Stimulated activated CD8-positive, alpha-beta memory T cell treated with anti-CD3 and anti-CD28 coated beads, Interleukin-15, amount 100 ng/mL, for 48 hours (primary cell): ENCODE results near the gene COL6A2.
"Not testable (repeated sequence)": the region's sequence is repeated elsewhere in the genome, so short reads cannot be mapped to it uniquely, and the experiment has no call there.

Experiments
- DNase-seq, 2 donors: peaks; one replicate each; pipeline ENCODE4 v3.0.0-alpha.2; 2020; ENCODE audit warnings: low read depth in 2 of 2

Gene COL6A2

GRCh38 chr21:46094401-46095082 is 3.4 kb upstream of the COL6A2 start:
- DNase-seq, result no peak

- DNase-seq, result no peak
Measured at GRCh38 chr21:46095083-46095719, 2.7 kb upstream of the COL6A2 start.

- no peak for DNase-seq
Measured at GRCh38 chr21:46095814-46096595, 1.9 kb upstream of the COL6A2 start.

GRCh38 chr21:46096596-46097335 is 1.1 kb upstream of the COL6A2 start:
- no peak for DNase-seq

- no peak for DNase-seq
Measured at GRCh38 chr21:46098303-46099141, 610 bp downstream of the COL6A2 start.

- no peak for DNase-seq
Measured at GRCh38 chr21:46099476-46099875, 1.6 kb downstream of the COL6A2 start.

GRCh38 chr21:46100020-46100419 is 2.1 kb downstream of the COL6A2 start:
- no peak for DNase-seq

- no peak for DNase-seq
Measured at GRCh38 chr21:46100426-46100825, 2.5 kb downstream of the COL6A2 start.

- no peak for DNase-seq
Measured at GRCh38 chr21:46100906-46101305, 3.0 kb downstream of the COL6A2 start.

GRCh38 chr21:46104104-46104503 is 6.2 kb downstream of the COL6A2 start:
- DNase-seq, result no peak

- not testable (repeated sequence) for DNase-seq
Measured at GRCh38 chr21:46107376-46107775, 9.5 kb downstream of the COL6A2 start.

GRCh38 chr21:46108827-46109312 is 11.0 kb downstream of the COL6A2 start:
- no peak for DNase-seq

GRCh38 chr21:46109313-46110221 is 11.7 kb downstream of the COL6A2 start:
- no peak for DNase-seq

- DNase-seq, result no peak
Measured at GRCh38 chr21:46110499-46111192, 12.7 kb downstream of the COL6A2 start.

- DNase-seq, result no peak
Measured at GRCh38 chr21:46111193-46111571, 13.3 kb downstream of the COL6A2 start.

GRCh38 chr21:46111857-46112724 is 14.2 kb downstream of the COL6A2 start:
- DNase-seq, result no peak

GRCh38 chr21:46112725-46113215 is 14.9 kb downstream of the COL6A2 start:
- no peak for DNase-seq

- DNase-seq, result no peak
Measured at GRCh38 chr21:46113497-46114176, 15.7 kb downstream of the COL6A2 start.
